K562 (cell line): ENCODE results near the gene ADAMTSL2. TPM values are rescaled to one million over a fixed set of nuclear protein-coding genes. Genes with fewer than 3 reads are reported as not detected.

ENCODE experiments used
- BCL6 ChIP-seq: fragments of 250-450 bp; sonication (Bioruptor Pico); IDR thresholded peaks from 2 replicates; pipeline ENCODE4 v1.4.0; 2020
- CXXC5 ChIP-seq: fragments of 250-450 bp; sonication (Bioruptor Pico); IDR thresholded peaks from 2 replicates; pipeline ENCODE4 v1.8.0; 2022; ENCODE audit warnings: inconsistent platforms, mild to moderate bottlenecking, moderate library complexity
- ETV1 ChIP-seq: fragments of 450-650 bp; conservative IDR thresholded peaks from 2 replicates; pipeline ENCODE4 v1.6.1; 2016; ENCODE audit warnings: missing genetic modification characterization, control low read depth, low read depth, missing compliant biosample characterization
- KDM1A ChIP-seq, 2 experiments: fragments of 450-650 bp; IDR thresholded peaks; 2 replicates each; pipeline ENCODE4 v1.6.1; 2016; ENCODE audit warnings: mild to moderate bottlenecking in 2 of 2
- KDM4B ChIP-seq, 2 experiments: fragments of 450-650 bp in 1 of 2; sonication (generic) in 1 of 2; IDR thresholded peaks; 2 replicates each; pipeline ENCODE4 v1.6.1; 2016 to 2017; ENCODE audit warnings: borderline replicate concordance in 2 of 2, antibody characterized with exemption in 1 of 2, low read depth in 1 of 2, mild to moderate bottlenecking in 1 of 2
- NFE2 ChIP-seq: IDR thresholded peaks from 2 replicates; pipeline ENCODE4 v1.6.1; 2014; ENCODE audit warnings: antibody characterized with exemption, low read depth
- PHTF2 ChIP-seq: fragments of 250-450 bp; sonication (Bioruptor Pico); IDR thresholded peaks from 2 replicates; pipeline ENCODE4 v1.5.0; 2021; ENCODE audit warnings: mild to moderate bottlenecking
- RCOR1 ChIP-seq, 2 experiments: IDR thresholded peaks; 2 replicates each; pipeline ENCODE4 v1.6.1; 2012; ENCODE audit warnings: low read depth in 2 of 2, low read length in 2 of 2, borderline replicate concordance in 1 of 2, improper control_type of control experiment in 1 of 2
- SRSF7 ChIP-seq: fragments of 200-400 bp; formaldehyde crosslinking; optimal IDR thresholded peaks from 2 replicates; pipeline ENCODE3; 2017; ENCODE audit warnings: mild to moderate bottlenecking, low read depth, low read length
- THRAP3 ChIP-seq: fragments of 450-650 bp; IDR thresholded peaks from 2 replicates; pipeline ENCODE4 v1.6.1; 2016; ENCODE audit warnings: mild to moderate bottlenecking, inconsistent platforms, borderline replicate concordance
- YY1 ChIP-seq, 3 experiments: IDR thresholded peaks; 2 replicates each; pipeline ENCODE4 v1.6.1; 2011; ENCODE audit warnings: low read length in 2 of 3, mild to moderate bottlenecking in 2 of 3, moderate library complexity in 2 of 3, borderline replicate concordance in 1 of 3, control low read depth in 1 of 3, low read depth in 1 of 3; ENCODE audit not compliant: insufficient read depth in 3 of 3, insufficient replicate concordance in 2 of 3, control insufficient read depth in 1 of 3, insufficient read length in 1 of 3; ENCODE audit errors: extremely low read depth in 1 of 3
- polyA plus RNA-seq, 8 experiments: library from polyadenylated mRNA; depleted of rRNA in 4 of 8; stranded (reverse) in 5 of 8; unstranded in 3 of 8; fragments of >200 nt; fragmentation: Nextera tagmentation in 2 of 8; fragmentation: Illumina TruSeq in 1 of 8; extraction: Ambion mirVana in 2 of 8; extraction: Trizol in 1 of 8; gene quantifications; 2 replicates each; pipeline versions ENCODE4 v1.2.1 to v1.2.3, GENCODE V29; 2011 to 2014; ENCODE audit warnings: inconsistent platforms in 1 of 8, missing spikeins in 1 of 8
- total RNA-seq, 7 experiments: library from RNA; depleted of rRNA in 6 of 7; stranded (reverse); fragments of >200 nt in 6 of 7; fragmentation: Illumina TruSeq in 2 of 7; extraction: Trizol in 2 of 7; gene quantifications; 2 replicates each; pipeline versions ENCODE4 v1.2.1 to v1.2.3, GENCODE V29; 2011 to 2021; ENCODE audit warnings: low replicate concordance in 1 of 7
- TF ChIP-seq, protein P1 (sequence below): sonication (generic); formaldehyde crosslinking; IDR thresholded peaks from 2 replicates; pipeline ENCODE4 v1.8.0; 2022; ENCODE audit warnings: mild to moderate bottlenecking, missing genetic modification reagents, borderline replicate concordance
- TF ChIP-seq, protein P2 (sequence below): fragments of 250-450 bp; sonication (Bioruptor Pico); IDR thresholded peaks from 2 replicates; pipeline ENCODE4 v1.8.0; 2021; ENCODE audit warnings: mild to moderate bottlenecking, moderate library complexity
- TF ChIP-seq, protein P3 (sequence below): fragments of 250-450 bp; sonication (Bioruptor Pico); IDR thresholded peaks from 2 replicates; pipeline ENCODE4 v1.4.0; 2020; ENCODE audit warnings: mild to moderate bottlenecking, moderate library complexity
- TF ChIP-seq, protein P4 (sequence below): IDR thresholded peaks from 2 replicates; pipeline ENCODE4 v1.6.1; 2016; ENCODE audit warnings: missing genetic modification characterization, missing compliant biosample characterization
- TF ChIP-seq, protein P5 (sequence below): sonication (generic); formaldehyde crosslinking; IDR thresholded peaks from 2 replicates; pipeline ENCODE4 v1.8.1; 2023; ENCODE audit warnings: mild to moderate bottlenecking, missing genetic modification reagents

ADAMTSL2 gene
- total and polyA plus RNA-seq, 9 of the 15 experiments (the other 6 are each of a cell fraction or from before 2014, with no cell fraction given): 0.04 TPM; not detected in 8

DNA sequence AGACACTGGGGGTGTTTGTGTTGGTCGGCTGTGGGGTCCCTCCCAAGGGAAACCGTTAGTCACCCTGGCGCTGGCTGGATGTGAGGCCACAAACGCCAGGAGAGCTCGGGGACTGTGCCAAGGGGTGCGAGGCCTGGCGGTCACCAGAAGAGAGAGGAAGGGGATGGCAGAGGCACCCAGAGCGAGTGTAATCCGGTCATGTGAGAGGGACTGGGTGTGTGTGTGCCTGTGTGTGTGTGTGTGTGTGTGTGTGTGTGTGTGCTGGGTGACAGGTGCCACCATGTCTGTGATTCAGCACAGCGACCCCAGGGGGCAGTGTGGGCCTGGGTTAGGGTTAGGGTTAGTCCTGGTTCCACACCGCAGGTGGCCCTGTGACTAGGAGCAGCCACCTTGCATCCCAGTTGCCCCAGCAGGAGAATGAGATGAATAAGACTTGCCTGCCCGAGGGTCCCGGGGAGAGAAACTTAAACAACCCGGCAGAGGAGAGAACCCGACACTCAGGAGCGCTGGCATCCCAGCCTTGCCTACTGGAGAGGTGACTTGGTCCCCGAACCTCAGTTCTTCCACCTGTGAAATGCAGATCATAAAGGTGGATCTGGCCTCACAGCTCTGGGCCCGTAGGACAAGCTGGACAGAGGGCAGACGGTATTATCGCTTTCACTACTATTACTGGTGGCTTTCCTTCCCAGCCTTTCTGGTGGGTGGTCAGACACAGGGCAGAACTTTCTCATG, 1.4 kb upstream of the ADAMTSL2 start (continued):
- TF ChIP-seq, protein P1, sequence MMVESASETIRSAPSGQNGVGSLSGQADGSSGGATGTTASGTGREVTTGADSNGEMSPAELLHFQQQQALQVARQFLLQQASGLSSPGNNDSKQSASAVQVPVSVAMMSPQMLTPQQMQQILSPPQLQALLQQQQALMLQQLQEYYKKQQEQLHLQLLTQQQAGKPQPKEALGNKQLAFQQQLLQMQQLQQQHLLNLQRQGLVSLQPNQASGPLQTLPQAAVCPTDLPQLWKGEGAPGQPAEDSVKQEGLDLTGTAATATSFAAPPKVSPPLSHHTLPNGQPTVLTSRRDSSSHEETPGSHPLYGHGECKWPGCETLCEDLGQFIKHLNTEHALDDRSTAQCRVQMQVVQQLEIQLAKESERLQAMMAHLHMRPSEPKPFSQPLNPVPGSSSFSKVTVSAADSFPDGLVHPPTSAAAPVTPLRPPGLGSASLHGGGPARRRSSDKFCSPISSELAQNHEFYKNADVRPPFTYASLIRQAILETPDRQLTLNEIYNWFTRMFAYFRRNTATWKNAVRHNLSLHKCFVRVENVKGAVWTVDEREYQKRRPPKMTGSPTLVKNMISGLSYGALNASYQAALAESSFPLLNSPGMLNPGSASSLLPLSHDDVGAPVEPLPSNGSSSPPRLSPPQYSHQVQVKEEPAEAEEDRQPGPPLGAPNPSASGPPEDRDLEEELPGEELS (CRISPR knock-in tag): no peak
- TF ChIP-seq, protein P2, sequence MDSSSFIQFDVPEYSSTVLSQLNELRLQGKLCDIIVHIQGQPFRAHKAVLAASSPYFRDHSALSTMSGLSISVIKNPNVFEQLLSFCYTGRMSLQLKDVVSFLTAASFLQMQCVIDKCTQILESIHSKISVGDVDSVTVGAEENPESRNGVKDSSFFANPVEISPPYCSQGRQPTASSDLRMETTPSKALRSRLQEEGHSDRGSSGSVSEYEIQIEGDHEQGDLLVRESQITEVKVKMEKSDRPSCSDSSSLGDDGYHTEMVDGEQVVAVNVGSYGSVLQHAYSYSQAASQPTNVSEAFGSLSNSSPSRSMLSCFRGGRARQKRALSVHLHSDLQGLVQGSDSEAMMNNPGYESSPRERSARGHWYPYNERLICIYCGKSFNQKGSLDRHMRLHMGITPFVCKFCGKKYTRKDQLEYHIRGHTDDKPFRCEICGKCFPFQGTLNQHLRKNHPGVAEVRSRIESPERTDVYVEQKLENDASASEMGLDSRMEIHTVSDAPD (CRISPR knock-in tag): no peak
- TF ChIP-seq KDM1A (IDR thresholded peaks at IDR 0.05): 0 out of 4 replicates have a peak, but pooled peaks of 1 of the 2 experiments have one; percentile 23
- TF ChIP-seq THRAP3: no peak
- peak; percentile 9; the same call in 1 of the 2 replicates for TF ChIP-seq NFE2
- TF ChIP-seq, protein P3, sequence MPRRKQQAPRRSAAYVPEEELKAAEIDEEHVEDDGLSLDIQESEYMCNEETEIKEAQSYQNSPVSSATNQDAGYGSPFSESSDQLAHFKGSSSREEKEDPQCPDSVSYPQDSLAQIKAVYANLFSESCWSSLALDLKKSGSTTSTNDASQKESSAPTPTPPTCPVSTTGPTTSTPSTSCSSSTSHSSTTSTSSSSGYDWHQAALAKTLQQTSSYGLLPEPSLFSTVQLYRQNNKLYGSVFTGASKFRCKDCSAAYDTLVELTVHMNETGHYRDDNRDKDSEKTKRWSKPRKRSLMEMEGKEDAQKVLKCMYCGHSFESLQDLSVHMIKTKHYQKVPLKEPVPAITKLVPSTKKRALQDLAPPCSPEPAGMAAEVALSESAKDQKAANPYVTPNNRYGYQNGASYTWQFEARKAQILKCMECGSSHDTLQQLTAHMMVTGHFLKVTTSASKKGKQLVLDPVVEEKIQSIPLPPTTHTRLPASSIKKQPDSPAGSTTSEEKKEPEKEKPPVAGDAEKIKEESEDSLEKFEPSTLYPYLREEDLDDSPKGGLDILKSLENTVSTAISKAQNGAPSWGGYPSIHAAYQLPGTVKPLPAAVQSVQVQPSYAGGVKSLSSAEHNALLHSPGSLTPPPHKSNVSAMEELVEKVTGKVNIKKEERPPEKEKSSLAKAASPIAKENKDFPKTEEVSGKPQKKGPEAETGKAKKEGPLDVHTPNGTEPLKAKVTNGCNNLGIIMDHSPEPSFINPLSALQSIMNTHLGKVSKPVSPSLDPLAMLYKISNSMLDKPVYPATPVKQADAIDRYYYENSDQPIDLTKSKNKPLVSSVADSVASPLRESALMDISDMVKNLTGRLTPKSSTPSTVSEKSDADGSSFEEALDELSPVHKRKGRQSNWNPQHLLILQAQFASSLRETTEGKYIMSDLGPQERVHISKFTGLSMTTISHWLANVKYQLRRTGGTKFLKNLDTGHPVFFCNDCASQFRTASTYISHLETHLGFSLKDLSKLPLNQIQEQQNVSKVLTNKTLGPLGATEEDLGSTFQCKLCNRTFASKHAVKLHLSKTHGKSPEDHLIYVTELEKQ (CRISPR knock-in tag): no peak
- TF ChIP-seq, protein P4, sequence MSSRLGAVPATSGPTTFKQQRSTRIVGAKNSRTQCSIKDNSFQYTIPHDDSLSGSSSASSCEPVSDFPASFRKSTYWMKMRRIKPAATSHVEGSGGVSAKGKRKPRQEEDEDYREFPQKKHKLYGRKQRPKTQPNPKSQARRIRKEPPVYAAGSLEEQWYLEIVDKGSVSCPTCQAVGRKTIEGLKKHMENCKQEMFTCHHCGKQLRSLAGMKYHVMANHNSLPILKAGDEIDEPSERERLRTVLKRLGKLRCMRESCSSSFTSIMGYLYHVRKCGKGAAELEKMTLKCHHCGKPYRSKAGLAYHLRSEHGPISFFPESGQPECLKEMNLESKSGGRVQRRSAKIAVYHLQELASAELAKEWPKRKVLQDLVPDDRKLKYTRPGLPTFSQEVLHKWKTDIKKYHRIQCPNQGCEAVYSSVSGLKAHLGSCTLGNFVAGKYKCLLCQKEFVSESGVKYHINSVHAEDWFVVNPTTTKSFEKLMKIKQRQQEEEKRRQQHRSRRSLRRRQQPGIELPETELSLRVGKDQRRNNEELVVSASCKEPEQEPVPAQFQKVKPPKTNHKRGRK (tag): no peak
- peak in 2 of 3 experiments; percentile 44 to 67 for TF ChIP-seq YY1 (IDR thresholded peaks at IDR 0.05; ENCODE audit: borderline replicate concordance in 1 of 3, control insufficient read depth in 1 of 3, extremely low read depth in 1 of 3, insufficient read depth in 3 of 3, insufficient read length in 1 of 3, insufficient replicate concordance in 2 of 3, low read depth in 1 of 3, low read length in 2 of 3)
- peak; percentile 15; the same call in 1 of the 2 replicates for TF ChIP-seq ETV1 (tag)
- no peak for TF ChIP-seq CXXC5
- TF ChIP-seq PHTF2 (CRISPR knock-in tag): no peak
- TF ChIP-seq, protein P5, sequence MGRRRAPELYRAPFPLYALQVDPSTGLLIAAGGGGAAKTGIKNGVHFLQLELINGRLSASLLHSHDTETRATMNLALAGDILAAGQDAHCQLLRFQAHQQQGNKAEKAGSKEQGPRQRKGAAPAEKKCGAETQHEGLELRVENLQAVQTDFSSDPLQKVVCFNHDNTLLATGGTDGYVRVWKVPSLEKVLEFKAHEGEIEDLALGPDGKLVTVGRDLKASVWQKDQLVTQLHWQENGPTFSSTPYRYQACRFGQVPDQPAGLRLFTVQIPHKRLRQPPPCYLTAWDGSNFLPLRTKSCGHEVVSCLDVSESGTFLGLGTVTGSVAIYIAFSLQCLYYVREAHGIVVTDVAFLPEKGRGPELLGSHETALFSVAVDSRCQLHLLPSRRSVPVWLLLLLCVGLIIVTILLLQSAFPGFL (CRISPR knock-in tag): no peak
- TF ChIP-seq KDM4B (IDR thresholded peaks at IDR 0.05; ENCODE audit: borderline replicate concordance in 2 of 2, low read depth in 1 of 2): no peak
- 0 out of 4 replicates have a peak, but pooled peaks of 1 of the 2 experiments have one; percentile 29 for TF ChIP-seq RCOR1 (IDR thresholded peaks at IDR 0.05; ENCODE audit: borderline replicate concordance in 1 of 2, low read depth in 2 of 2, low read length in 2 of 2)
- no peak for TF ChIP-seq SRSF7
- TF ChIP-seq BCL6 (CRISPR knock-in tag): no peak
